HG03378 (cell line): ENCODE measurements around the gene DCST2.
"Not testable (repeated sequence)": the region's sequence is repeated elsewhere in the genome, so short reads cannot be mapped to it uniquely, and the experiment has no call there.

Experiments
- ATAC-seq: cut with Tn5 transposase; IDR thresholded peaks from one replicate; pipeline ENCODE4 v1.9.1; 2021; ENCODE audit warnings: mild to moderate bottlenecking, moderate library complexity; ENCODE audit not compliant: unreplicated experiment

The DCST2 gene

DNA sequence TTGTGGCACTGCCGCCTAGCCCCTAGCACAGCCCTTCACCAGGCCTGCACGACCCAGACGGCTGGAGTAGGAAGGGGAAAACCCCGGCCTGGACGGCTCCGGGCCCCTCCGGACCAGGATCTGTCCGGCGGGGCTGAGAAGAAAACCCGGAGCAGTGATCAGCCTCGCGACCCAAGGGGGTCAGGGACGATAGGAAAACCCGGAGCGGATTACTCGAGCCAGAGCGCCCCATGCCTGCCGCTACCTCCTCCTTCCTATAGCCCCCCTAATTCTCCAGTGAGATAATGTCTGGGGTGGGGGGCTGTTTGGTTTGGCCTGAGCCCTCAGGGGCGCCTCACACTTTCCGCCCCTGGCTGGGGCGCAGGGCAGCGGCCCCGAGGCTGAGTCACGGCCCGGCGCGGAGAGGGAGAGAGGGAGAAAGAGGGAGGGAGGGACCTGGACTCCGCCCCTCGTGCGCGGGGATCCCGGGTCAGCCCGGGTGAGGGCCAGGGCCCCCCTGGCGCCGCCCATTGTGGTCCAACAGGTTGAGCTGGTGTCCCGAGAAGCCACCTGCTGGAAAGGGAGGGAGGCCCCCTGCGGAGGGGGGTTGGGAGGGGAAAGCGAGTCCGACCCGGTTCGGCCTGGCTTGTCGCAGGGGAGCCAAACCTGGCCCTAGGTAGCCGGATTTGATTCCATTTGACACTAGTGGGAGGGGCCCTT is 32.7 kb downstream of the DCST2 start:
- peak; percentile 31 for ATAC-seq

DNA sequence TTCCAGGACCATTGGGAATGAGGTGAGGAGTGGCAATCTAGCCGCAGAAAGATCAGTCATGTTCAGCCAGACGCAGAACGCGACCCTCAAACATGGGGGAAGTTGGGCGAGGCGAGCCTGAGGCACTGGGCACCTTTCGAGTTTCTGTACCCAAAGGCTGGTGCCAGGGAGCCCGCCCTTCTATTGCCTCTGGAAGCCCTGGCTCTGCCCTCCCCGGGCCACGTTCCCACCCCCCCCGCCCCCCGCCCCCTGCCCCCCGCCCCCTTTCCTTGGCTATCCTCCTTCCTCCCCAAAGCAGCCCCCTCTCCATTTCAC is 33.2 kb downstream of the DCST2 start:
- ATAC-seq: no peak

DNA sequence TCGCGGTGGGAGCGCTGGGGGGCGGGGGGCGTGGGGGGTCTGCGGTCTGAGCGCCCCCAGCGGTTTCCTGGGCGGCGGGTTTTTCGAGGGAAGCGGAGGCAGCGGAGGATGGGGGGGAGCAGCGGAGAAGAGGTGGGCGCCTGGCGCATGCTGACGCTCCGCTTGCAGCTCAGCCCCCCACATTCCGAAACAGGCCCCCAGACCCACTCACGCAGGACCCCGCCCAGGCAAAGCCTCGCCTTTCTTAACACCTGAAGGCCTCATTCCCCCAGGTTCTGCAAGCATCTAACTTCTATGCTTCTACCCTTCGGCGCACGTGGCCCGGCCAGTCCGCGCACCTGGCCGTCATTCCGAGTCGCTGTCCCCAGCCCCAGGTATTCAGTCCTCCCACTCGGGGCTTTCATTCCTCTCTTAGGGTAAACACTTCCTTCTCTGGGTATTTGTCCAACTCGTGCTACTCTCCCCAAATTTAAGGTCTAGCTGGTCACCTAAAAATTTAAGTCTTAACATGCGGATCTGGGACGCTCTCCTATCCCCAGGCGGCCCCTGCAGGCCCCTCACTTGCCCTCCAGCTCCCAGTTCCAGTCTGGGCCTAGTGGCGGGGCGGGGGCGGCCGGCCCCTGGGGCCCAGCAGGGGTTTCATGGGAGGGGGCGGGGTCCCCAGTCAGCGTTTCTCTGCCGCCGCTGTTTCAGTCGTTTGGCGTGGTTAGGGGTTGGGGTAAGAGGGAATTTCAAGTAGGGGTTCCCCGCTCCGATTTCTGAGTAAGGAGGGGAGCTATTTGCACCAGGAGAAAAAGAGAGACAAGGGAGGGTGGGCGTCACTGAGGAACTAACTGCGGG is 33.8 kb downstream of the DCST2 start:
- ATAC-seq: no peak

DNA sequence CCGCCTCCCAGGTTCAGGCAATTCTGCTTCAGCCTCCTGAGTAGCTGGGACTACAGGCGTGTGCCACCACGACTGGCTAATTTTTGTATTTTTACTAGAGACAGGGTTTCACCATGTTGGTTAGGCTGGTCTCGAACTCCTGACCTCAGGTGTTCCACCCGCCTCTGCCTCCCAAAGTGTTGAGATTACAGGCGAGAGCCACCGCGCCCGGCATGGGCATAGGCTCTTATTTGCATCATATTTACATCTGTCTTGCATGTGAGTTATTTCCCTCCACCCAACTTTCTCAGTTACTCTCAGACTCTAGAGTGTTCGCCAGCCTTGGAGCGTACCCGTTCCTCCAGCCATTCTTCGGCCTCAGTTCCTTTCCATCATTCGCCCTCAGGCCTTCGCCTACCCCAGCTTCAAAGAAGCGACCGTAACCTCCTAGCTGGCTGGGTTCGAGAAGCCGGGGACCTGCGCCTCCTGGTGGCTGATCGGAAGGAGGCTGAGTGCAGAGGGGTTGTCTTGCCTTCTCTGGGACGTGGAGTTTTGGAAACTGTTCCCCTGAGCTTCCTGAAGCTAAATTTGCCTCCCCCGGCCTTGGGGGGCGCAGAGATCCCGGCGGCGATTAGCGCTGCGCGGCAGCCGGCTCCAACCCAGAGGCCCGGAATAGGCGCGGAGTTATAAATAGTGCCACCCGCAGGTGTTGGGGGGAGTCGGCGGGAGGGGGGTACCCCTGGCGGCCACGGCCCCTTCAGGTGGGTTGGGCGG is 34.6 kb downstream of the DCST2 start:
- ATAC-seq: no peak

DNA sequence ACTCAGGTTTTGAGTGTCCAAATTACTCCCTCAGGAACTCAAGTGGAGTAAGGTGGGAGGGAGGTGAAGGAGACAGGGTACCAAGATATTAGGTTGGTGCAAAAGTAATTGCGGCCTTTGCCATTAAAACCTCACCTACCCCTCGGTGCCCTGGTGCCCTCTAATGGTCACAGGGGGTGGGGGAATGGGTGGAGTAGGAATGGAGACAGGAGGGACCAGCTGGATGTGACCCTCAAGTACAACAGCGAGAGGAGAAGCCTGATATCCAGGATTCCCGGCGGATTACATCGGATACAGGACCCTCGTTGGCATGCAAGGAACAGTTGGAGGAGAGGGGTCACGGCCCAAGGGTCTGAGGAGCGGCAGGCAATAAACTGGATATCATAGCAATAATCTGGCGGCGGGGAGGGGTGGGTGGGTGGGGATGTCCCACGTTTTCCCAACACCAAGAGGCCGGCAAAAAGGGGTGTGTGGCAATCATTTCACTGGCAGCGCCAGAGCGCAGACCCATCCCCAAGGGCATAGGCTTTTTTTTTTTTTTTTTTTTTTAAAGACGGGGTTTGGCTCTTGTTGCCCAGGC is 35.3 kb downstream of the DCST2 start:
- no peak for ATAC-seq

DNA sequence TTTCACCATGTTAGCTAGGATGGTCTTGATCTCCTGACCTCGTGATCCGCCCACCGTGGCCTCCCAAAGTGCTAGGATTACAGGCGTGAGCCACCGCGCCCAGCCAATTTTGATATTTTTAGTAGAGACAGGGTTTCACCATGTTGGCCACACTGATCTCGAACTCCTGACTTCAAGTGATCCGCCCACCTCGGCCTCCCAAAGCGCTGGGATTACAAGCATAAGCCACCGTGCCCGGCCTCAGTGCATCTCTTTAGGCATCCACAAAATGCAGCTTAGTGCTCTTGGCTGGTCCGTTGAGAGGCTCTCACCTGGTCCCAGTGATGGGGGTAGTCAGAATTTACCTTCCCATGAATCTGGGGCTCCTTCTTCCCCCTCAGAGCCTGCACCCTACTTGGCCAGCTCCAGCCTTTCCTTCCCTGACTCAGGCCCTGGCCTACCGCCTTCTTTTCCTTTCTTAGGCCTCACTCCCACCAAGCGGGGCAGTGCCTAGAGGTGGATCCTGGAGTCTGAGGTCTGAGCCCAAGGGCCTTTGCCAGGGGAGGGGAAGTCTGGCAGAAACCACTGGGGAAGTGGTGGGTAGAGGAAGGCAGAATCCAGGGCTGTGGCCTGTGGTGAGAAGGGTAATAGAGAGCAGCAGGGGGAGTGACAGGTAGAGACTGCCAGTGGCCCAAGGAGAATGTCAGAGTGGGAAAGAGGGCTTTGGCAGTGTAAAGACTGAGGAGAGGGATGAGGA is 36.4 kb downstream of the DCST2 start:
- ATAC-seq: no peak

DNA sequence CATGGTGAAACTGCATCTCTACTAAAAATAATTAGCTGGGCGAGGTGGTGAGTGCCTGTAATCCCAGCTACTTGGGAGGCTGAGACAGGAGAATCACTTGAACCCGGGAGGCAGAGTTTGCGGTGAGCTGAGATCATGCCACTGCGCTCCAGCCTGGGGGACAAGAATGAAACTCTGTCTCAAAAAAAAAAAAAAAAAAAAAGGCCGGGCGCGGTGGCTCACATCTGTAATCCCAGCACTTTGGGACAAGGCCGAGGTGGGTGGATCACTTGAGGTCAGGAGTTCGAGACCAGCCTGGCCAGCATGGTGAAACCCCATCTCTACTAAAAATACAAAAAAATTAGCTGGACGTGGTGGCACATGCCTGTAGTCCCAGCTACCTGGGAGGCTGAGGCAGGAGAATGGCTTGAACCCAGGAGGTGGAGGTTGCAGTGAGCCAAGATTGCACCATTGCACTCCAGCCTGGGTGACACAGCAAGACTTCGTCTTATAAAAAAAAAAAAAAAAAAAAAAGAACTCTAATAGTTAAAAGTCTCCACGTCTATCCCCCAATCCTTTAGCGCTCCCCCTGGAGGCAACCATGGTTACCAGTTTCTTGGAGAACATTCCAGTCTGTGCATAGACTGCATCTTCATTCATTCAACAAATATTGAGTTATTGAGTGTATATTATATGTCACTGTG is 38.1 kb downstream of the DCST2 start:
- not testable (repeated sequence) for ATAC-seq

DNA sequence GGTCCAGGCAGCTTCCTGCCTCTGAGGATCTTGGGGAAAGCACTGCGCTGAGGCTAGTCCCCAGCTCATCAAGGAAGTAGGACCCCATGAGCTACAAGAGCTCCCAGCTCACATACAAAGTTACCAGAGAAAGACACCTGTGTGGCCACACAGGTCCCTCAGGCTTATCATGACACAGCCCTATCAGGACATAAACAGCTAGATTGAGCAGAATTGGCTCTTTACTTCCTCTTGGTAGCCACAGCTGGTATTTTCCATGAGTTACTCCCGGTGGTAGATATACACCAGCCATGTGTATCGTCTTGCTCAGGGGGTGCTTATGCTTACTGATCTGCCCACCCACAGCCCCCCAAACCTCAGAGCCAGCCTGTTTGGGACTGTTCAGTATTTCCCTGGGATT is 39.0 kb downstream of the DCST2 start:
- no peak for ATAC-seq

DNA sequence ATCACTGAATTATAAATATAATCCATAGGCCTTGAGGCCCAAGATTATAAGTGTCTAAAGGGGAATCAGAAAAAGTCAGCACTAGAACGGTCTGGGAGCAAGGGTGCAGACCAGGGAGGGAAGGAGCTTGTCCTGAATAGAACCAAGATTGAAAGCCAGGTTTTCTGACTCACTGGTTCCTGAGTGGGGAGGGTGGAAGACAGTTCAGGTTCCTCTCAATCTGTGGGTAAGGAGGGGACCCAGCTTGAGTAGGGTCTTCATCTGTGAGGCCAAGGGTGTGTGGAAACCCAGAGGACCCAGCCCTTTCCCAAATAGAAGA is 39.4 kb downstream of the DCST2 start:
- ATAC-seq: no peak

DNA sequence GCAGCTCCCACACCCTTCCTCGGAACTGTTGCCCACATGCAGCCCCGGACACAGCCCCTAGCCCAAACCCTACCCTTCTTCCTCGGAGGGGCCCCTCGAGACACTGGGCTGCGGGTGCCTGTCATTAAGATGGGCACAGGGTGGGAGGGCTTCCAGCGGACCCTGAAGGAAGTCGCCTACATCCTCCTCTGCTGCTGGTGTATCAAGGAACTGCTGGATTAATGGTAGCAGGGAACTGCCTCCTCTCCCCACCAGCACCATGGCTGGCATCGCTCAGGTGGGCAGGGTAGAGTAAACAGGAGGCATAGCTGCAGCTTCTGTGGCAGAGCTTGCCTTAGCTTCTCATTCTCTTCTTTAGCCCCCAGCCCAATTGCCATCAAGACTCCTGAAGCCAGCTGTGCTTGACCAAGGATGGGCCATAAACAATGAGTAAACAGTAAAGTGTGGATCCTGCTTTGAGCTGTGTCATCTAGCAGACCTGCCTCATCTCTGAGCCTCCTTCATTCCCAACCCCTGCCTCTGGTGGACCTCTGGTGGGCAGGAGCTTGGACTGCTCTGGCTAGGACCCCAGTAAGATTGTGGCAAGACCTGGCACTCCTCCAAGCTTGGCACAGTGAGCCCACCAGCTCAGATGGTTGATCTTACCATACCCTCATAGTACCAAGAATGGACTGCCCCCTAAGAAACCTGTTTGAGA is 39.9 kb downstream of the DCST2 start, which contains the start of gene LENEP:
Gene LENEP (plus strand): TSS at position 15 of the 697 bp plus-strand sequence. CDS start 22 bp downstream, at position 37.
- ATAC-seq: no peak

DNA sequence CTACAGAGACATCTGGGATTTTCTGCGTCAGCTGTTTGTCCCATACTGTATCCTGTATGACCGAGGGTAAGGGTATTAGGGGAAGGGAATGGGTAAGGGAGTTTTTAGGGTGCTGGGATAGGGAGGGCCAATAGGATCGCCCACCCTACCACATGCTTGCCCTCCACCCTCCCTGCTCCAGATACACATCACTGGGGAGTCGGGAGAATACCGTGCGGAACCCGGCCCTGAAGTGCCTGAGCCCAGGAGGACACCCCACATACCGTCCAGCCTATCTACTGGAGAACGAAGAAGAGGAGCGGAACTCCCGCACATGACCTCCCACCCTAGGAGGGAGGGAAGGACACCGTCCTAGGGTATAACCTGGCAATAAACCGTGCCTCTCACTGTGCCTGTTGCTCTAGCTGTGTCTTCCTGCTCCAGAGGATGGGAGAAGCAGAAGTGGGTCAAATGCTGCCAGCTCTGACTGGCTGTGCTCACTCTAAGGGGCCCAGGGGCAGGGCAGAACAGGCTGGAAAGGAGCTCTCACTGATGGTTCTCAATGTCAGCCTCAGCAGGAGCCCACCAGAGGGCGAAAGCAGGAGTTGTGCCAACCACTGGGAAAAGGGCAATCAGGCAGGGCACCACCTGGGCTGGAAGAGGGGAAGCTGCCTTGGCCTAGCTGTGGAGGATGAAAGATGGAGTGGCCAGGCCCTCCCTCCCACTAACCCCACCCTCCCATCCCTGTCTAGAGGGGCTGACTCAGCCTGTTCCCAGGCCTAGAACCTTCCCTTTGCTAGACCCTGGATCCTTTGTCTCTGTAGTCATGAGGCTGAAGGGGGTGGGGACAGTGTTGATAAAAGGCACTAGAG is 40.6 kb downstream of the DCST2 start:
- no peak for ATAC-seq

DNA sequence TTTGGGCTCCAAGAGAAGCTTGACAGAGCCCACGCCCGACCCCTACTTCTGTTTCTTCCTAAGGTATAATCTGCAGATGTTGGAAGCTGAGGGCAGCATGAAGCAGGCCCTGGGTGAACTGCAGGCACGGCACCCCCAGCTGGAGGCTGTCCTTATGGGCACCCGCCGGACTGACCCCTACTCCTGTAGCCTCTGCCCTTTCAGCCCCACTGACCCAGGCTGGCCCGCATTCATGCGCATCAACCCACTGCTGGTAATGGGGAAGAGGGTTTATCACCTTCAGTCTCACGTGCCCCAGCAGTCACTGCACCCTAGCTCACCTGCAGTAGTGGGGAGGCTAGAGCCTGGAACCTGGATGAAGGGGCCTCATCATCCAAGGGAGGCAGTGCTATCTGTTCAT is 43.3 kb downstream of the DCST2 start:
- ATAC-seq: no peak

DNA sequence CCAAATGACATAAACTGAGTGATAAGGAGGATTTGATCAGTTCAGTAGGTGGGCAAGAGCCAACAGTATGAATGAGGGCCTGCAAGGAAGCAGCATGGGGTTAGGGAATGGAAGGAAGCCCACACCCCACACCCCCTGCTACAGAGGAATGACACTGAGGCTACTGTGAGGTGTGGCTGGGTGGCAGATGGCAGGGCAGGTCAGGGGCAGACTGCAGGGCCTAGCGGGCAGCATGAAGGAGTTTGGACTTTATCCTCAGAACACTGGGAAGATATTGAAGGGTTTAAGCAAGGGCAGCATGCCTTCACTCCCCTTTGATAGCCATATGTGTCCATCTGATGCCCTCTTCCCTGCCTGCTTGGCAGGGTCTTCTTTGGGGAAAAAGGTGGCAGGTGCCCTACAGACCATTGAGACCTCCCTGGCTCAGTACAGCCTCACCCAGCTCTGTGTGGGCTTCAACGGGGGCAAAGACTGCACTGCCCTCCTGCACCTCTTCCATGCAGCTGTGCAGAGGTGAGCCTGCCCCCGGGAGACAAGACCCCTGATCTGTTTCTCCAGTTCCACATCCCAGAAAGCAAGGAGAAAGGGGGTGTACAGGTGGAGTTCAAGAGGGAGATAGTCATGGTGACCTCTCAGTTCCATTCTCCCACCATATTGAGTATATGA is 44.3 kb downstream of the DCST2 start:
- no peak for ATAC-seq

DNA sequence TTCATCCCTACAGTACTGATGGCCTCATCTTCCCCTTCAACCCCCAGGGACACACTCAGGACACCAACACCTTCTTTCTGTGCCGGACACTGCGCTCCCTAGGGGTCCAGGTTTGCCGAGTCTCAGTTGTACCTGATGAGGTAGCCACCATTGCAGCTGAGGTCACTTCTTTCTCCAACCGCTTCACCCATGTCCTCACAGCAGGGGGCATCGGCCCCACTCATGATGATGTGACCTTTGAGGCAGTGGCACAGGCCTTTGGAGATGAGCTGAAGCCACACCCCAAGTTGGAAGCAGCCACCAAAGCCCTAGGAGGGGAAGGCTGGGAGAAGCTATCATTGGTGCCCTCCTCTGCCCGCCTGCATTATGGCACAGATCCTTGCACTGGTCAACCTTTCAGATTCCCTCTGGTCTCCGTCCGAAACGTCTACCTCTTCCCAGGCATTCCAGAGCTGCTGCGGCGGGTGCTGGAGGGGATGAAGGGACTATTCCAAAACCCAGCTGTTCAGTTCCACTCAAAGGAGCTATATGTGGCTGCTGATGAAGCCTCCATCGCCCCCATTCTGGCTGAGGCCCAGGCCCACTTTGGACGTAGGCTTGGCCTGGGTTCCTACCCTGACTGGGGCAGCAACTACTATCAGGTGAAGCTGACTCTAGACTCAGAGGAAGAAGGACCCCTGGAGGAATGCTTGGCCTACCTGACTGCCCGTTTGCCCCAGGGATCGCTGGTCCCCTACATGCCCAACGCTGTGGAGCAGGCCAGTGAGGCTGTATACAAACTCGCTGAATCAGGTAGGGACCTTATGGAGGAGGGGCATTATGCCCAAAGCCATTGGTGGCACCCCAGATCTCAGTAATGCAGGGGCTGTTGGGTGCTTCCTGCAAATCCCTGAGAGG is 45.3 kb downstream of the DCST2 start:
- ATAC-seq: no peak

DNA sequence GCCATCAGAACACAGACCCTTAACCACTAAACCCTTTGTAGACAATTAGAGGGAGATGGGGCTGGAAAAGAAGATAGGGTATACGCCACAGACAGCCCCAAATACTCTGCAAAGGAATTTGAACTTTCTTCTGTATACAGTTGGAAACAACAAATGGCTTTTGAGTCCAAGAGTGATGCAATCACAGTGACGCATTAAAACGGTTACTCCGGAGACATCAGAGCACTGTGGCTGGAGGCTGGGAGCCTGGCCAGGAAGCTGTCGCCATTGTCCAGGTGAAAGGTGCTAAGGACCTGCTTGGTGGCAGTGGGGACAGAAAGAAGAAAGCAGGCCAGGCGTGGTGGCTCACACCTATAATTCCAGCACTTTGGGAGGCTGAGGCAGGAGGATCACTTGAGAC is 46.3 kb downstream of the DCST2 start:
- no peak for ATAC-seq

DNA sequence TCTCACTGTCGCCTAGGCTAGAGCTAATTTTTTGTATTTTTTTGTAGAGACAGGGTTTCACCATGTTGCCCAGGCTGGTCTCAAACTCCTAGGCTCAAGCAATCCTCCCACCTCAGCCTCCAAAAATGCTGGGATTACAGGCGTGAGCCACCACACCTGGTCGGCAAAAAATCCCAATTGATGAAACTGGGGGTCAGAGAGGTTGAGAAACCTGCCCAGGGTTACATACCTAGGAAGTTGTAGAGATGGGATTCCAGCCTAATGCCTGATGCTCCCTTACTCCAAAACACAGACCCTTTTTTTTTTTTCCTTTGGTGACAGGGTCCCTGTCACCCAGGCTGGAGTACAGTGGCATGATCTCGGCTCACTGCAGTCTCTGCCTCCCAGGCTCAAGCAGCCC is 46.8 kb downstream of the DCST2 start:
- not testable (repeated sequence) for ATAC-seq

DNA sequence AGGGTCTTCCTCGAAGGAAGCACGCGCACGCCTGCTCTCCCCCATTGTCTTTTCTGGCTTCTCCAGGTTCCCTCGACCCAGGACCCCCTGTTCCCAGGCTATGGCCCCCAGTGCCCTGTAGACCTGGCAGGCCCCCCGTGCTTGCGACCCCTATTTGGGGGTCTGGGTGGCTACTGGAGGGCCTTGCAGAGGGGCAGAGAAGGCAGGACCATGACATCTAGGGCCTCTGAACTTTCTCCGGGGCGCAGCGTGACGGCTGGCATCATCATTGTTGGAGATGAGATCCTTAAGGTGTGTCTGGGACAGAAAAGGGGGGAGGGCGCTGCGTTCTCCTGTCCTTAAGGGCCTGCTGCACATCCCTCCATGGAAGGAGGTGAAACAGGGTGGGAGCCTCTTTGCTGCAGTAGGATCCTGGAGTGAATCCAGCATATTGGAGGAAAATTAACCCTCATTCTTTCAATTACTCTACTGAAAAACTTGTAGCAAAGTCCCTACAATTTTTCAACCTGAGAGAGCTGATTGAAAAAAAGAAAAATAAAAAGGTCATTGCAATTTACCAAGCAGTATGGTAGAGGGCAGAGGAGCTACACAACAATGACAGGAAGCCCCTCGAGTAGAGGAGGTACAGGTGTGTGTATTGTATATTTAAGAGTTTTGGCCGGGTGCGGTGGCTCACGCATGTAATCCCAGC is 49.7 kb downstream of the DCST2 start:
- ATAC-seq: no peak
